Measurements from ENCODE around the gene SLC38A3. TPM values are rescaled to one million over a fixed set of nuclear protein-coding genes. Genes with fewer than 3 reads are reported as not detected.

SLC38A3 gene
- total RNA-seq, 1 donor from 2014 or later = 43.5 TPM

DNA sequence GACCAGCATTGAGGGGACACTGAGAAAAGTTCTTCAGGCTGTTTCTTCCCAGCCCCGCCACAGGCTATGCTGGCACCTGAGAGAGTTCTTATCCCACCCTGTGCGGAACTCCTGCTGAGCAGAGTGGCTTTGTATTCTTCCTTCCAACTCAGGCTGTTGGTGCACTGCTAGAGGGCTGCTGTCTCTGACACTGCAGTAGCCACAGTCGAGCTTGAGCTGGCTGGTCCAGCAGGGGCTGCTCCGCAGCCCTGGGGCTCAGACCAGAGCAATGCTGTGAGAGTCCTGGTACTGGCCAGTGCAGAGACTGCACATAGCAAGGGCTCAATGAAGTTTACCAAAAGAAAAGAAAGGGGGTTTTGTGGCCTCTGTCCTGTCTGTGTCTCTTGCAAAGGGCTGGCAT, 34.6 kb downstream of the SLC38A3 start:
- H3K27ac Mint-ChIP-seq = no peak overlapping the region
- H3K4me3 Mint-ChIP-seq (ENCODE audit: low read depth) = peak overlapping the region; percentile 40
- peaks cover 37% of the 10 kb centered on the region for H3K4me1 Mint-ChIP-seq (ENCODE audit: low read depth)
- H3K9me3 Mint-ChIP-seq (ENCODE audit: low read depth) = no peaks in the 10 kb centered on the region
- H3K27me3 Mint-ChIP-seq = no peaks in the 10 kb centered on the region
- TF ChIP-seq, protein P1, sequence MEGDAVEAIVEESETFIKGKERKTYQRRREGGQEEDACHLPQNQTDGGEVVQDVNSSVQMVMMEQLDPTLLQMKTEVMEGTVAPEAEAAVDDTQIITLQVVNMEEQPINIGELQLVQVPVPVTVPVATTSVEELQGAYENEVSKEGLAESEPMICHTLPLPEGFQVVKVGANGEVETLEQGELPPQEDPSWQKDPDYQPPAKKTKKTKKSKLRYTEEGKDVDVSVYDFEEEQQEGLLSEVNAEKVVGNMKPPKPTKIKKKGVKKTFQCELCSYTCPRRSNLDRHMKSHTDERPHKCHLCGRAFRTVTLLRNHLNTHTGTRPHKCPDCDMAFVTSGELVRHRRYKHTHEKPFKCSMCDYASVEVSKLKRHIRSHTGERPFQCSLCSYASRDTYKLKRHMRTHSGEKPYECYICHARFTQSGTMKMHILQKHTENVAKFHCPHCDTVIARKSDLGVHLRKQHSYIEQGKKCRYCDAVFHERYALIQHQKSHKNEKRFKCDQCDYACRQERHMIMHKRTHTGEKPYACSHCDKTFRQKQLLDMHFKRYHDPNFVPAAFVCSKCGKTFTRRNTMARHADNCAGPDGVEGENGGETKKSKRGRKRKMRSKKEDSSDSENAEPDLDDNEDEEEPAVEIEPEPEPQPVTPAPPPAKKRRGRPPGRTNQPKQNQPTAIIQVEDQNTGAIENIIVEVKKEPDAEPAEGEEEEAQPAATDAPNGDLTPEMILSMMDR (IDR thresholded peaks at IDR 0.05; ENCODE audit: unreplicated experiment) = no peak
- no peak for DNase-seq (ENCODE audit: low spot score, unreplicated experiment)
- peaks cover 2% of the 10 kb centered on the region for H3K36me3 Mint-ChIP-seq (ENCODE audit: insufficient read depth)

DNA sequence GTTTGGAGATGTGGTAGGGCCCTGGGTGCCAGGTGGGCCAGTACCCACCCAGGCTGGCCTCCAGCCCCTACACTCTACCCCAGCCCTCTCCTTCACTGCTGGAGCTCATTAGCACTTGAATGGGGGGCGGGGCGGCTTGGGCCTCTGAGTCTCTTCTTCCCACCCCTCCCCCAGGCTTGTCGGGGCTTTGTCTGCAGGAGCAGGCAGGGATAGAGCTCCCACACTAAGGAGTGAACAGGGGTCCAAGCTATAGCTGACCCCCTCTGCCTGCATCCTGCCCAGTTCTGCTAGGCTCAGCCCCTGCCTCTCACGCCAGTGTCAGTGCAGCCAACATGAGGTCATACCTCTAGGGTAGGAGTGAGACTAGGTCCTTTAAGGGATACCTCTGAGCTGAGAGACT, 36.1 kb downstream of the SLC38A3 start:
- Mint-ChIP-seq H3K27me3 (no peaks in the 10 kb centered on the region), H3K4me1 (ENCODE audit: low read depth) (peaks cover 40% of the 10 kb centered on the region), H3K36me3 (ENCODE audit: insufficient read depth) (peaks cover 2% of the 10 kb centered on the region), H3K27ac (peak overlapping the region; percentile 47), H3K4me3 (ENCODE audit: low read depth) (peak overlapping the region; percentile 50), H3K9me3 (ENCODE audit: low read depth) (no peaks in the 10 kb centered on the region)
- DNase-seq (ENCODE audit: low spot score, unreplicated experiment) = no peak
- TF ChIP-seq, protein P1 (IDR thresholded peaks at IDR 0.05; ENCODE audit: unreplicated experiment) = no peak

DNA sequence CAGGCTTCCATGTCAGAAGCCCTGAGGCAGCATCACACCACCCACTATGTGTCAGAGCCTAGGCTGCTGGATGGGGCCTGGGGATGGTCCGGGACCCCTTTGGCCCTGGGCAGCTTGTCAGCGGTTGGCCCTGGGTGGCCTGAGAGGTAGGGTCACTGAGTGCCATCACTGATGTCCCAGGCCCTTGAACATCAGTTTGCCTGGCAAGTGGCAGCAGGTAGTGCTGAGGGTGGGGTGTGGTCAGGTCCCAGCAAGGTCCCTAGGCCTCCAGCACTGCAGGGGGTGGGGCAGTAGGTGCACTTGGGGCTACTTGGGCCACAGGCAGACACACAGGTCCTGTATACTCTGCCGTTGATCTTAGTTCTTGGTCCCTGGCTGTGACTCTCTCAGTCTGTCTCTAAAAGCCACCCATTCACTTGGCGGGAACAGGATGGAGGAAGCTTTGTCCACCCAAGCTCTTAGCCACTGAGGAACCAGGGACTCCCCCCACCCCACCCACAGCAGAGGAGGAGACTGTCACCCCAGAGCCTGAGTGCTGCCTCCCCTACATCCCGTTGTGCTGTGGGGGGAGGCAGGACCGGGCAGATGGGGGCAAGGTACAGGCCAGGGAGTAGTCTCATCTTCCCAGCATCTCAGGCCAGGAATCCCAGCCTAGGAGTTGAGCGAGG, 36.8 kb downstream of the SLC38A3 start:
- TF ChIP-seq, protein P1 (IDR thresholded peaks at IDR 0.05; ENCODE audit: unreplicated experiment) = no peak
- no peak for DNase-seq (ENCODE audit: low spot score, unreplicated experiment)
- H3K27ac Mint-ChIP-seq = no peak overlapping the region
- H3K27me3 Mint-ChIP-seq = no peaks in the 10 kb centered on the region
- H3K4me3 Mint-ChIP-seq (ENCODE audit: low read depth) = no peak overlapping the region
- peaks cover 2% of the 10 kb centered on the region for H3K36me3 Mint-ChIP-seq (ENCODE audit: insufficient read depth)
- H3K9me3 Mint-ChIP-seq (ENCODE audit: low read depth) = no peaks in the 10 kb centered on the region
- H3K4me1 Mint-ChIP-seq (ENCODE audit: low read depth) = peaks cover 42% of the 10 kb centered on the region

DNA sequence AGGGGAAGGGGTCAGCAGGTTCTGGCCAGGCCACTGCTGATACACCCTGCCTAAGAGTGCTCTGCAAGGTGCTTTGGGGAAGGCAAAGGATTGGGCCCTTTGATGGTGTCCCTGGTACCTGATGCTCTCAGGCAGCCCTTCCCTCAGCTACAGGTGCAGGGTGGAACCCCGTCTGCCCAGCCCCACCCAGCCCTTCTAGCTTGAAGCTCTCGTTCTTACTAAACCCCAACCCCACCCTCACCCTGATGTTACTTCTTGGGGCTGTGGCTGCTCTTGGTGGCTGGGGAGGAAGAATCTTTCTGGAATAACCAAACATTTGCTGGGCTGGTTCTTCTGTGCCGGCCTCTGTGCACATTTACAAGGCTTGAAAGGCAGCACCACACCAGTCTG, 37.3 kb downstream of the SLC38A3 start:
- Mint-ChIP-seq H3K4me3 (ENCODE audit: low read depth) (no peak overlapping the region), H3K9me3 (ENCODE audit: low read depth) (no peaks in the 10 kb centered on the region), H3K27me3 (no peaks in the 10 kb centered on the region), H3K27ac (peak overlapping the region; percentile 31), H3K36me3 (ENCODE audit: insufficient read depth) (peaks cover 2% of the 10 kb centered on the region), H3K4me1 (ENCODE audit: low read depth) (peaks cover 41% of the 10 kb centered on the region)
- TF ChIP-seq, protein P1 (IDR thresholded peaks at IDR 0.05; ENCODE audit: unreplicated experiment) = no peak
- DNase-seq (ENCODE audit: low spot score, unreplicated experiment) = no peak

DNA sequence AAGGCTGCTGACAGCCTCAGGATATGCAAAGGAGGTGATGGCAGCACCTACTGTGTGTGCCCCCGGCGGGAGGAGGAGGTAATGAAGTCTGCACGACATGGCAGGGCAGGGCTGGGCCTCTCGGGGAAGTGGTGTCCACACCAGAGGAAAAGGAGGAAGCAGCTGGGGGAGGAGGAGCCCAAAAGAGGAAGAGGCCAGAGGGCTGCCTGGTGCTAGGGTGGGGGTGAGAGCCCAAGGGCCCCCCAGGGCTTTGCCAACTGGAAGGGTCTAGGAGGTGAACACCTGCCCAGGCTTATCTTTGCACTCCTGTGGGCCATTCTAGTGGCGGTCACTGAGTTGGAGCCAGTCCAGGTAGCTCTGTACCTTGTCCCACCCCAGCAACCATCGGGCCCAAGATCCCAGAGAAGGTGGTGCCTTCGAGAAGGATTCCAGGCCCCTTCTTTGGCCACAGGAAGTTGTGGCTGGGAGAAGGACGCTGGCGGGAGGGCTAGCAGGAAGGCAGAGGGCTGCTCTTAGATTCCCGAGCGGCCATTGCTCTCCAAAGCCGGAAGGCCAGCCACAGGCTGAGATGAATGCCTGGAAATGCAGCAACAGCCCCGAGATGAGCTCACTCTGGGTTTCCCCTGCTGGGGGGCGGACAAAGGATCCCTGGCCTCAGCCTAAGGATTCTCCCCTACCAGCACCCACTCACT, 37.9 kb downstream of the SLC38A3 start:
- no peak for DNase-seq (ENCODE audit: low spot score, unreplicated experiment)
- no peaks in the 10 kb centered on the region for H3K27me3 Mint-ChIP-seq
- TF ChIP-seq, protein P1 (IDR thresholded peaks at IDR 0.05; ENCODE audit: unreplicated experiment) = no peak
- H3K4me1 Mint-ChIP-seq (ENCODE audit: low read depth) = peaks cover 36% of the 10 kb centered on the region
- H3K4me3 Mint-ChIP-seq (ENCODE audit: low read depth) = no peak overlapping the region
- H3K36me3 Mint-ChIP-seq (ENCODE audit: insufficient read depth) = peaks cover 2% of the 10 kb centered on the region
- H3K9me3 Mint-ChIP-seq (ENCODE audit: low read depth) = no peaks in the 10 kb centered on the region
- H3K27ac Mint-ChIP-seq = peak overlapping the region; percentile 31
